Activated CD4-positive, alpha-beta T cell treated with anti-CD3 and anti-CD28 coated beads, Interleukin-2, amount 10 ng/mL, durations not matched to agents 7 days and 5 days (primary cell): ENCODE measurements around the gene ZNHIT2. TPM values are rescaled to one million over a fixed set of nuclear protein-coding genes. Genes with fewer than 3 reads are reported as not detected.
A peak's percentile ranks its signal among the peaks of the same experiment; 100 is the strongest.

Experiments
- CTCF ChIA-PET: fragments of 350-600 bp; sonication (Branson Sonifier 250); formaldehyde crosslinking; loops from one replicate; lab custom pipeline; 2021; ENCODE audit warnings: antibody characterized with exemption; lab: Charles Lee
- POLR2A ChIA-PET: fragments of 350-600 bp; sonication (Branson Sonifier 250); formaldehyde crosslinking; loops from one replicate; lab custom pipeline; 2021; ENCODE audit warnings: antibody characterized with exemption; lab: Charles Lee
- DNase-seq: peaks from one replicate; pipeline ENCODE4 v3.0.0-alpha.2; 2020
- H3K27ac Mint-ChIP-seq: one replicate; pipeline ENCODE4 v1.8.0; 2021; ENCODE audit warnings: mild to moderate bottlenecking, moderate library complexity, mixed read lengths
- H3K27me3 Mint-ChIP-seq: one replicate; pipeline ENCODE4 v1.8.0; 2021; ENCODE audit warnings: mixed read lengths
- H3K36me3 Mint-ChIP-seq: one replicate; pipeline ENCODE4 v1.8.0; 2021; ENCODE audit warnings: low read depth, mixed read lengths
- H3K4me1 Mint-ChIP-seq: one replicate; pipeline ENCODE4 v1.8.0; 2021; ENCODE audit warnings: mixed read lengths
- H3K4me3 Mint-ChIP-seq: one replicate; pipeline ENCODE4 v1.8.0; 2021; ENCODE audit warnings: mild to moderate bottlenecking, moderate library complexity, mixed read lengths
- H3K9me3 Mint-ChIP-seq: one replicate; pipeline ENCODE4 v1.8.0; 2021; ENCODE audit warnings: mixed read lengths
- total RNA-seq, 2 experiments: library from RNA; stranded (reverse); gene quantifications; one replicate each; pipeline ENCODE4 v1.2.3, GENCODE V29; 2021

The ZNHIT2 gene
- total RNA-seq, 2 experiments from 2014 or later, result 8.6 to 9.9 TPM

GRCh38 chr11:65132988-65133700, 15.6 kb upstream of the ZNHIT2 start:
- Mint-ChIP-seq H3K9me3 (no peaks in the 10 kb centered on the region), H3K27ac (peak overlapping the region; percentile 99), H3K36me3 (peaks cover 14% of the 10 kb centered on the region), H3K4me1 (peaks cover 27% of the 10 kb centered on the region), H3K4me3 (peak overlapping the region; percentile 99), H3K27me3 (no peaks in the 10 kb centered on the region)
- ChIA-PET POLR2A (no interaction called here), CTCF (interaction anchor here (0.8 kb wide), 1 partner anchor 12 kb away, joined by 3 read pairs; no protein-coding TSS in a partner anchor)
- peak; percentile 70 for DNase-seq

- no peak for DNase-seq
- peaks cover 14% of the 10 kb centered on the region for H3K36me3 Mint-ChIP-seq
- H3K27ac Mint-ChIP-seq, result peak overlapping the region; percentile 99
- ChIA-PET POLR2A (no interaction called here), CTCF (interaction anchor here (0.7 to 2.1 kb wide), 4 partner anchors 10 to 98 kb away, joined by 3 to 7 read pairs (median 4); partner anchors contain the start of genes FAU, MRPL49 and ZNHIT2)
- no peaks in the 10 kb centered on the region for H3K9me3 Mint-ChIP-seq
- H3K4me1 Mint-ChIP-seq, result peaks cover 27% of the 10 kb centered on the region
- peak overlapping the region; percentile 99 for H3K4me3 Mint-ChIP-seq
- H3K27me3 Mint-ChIP-seq, result no peaks in the 10 kb centered on the region
Measured at GRCh38 chr11:65132238-65132987, 14.9 kb upstream of the ZNHIT2 start.

GRCh38 chr11:65131895-65132237, 14.4 kb upstream of the ZNHIT2 start:
- ChIA-PET POLR2A (interaction anchor here (0.6 kb wide), 1 partner anchor 10 kb away, joined by 4 read pairs; the partner anchor contains the start of genes FAU and MRPL49), CTCF (interaction anchor here (0.7 to 2.1 kb wide), 5 partner anchors 10 to 99 kb away, joined by 3 to 7 read pairs (median 3); partner anchors contain the start of genes FAU, MRPL49 and ZNHIT2)
- Mint-ChIP-seq H3K4me3 (peak overlapping the region; percentile 25), H3K9me3 (no peaks in the 10 kb centered on the region), H3K4me1 (peaks cover 27% of the 10 kb centered on the region), H3K36me3 (peaks cover 16% of the 10 kb centered on the region), H3K27me3 (no peaks in the 10 kb centered on the region), H3K27ac (no peak overlapping the region)
- no peak for DNase-seq

- POLR2A ChIA-PET, result interaction anchor here (0.6 kb wide), 1 partner anchor 10 kb away, joined by 4 read pairs; the partner anchor contains the start of genes FAU and MRPL49
- no peak overlapping the region for H3K4me3 Mint-ChIP-seq
- DNase-seq, result no peak
- H3K27me3 Mint-ChIP-seq, result no peaks in the 10 kb centered on the region
- H3K27ac Mint-ChIP-seq, result no peak overlapping the region
- H3K9me3 Mint-ChIP-seq, result no peaks in the 10 kb centered on the region
- CTCF ChIA-PET, result interaction anchor here (0.7 to 2.1 kb wide), 5 partner anchors 9 to 99 kb away, joined by 3 to 7 read pairs (median 3); partner anchors contain the start of genes FAU, MRPL49 and ZNHIT2
- H3K4me1 Mint-ChIP-seq, result peaks cover 23% of the 10 kb centered on the region
- H3K36me3 Mint-ChIP-seq, result peaks cover 21% of the 10 kb centered on the region
Measured at GRCh38 chr11:65131417-65131776, 13.9 kb upstream of the ZNHIT2 start.

GRCh38 chr11:65130631-65131416, 13.3 kb upstream of the ZNHIT2 start:
- Mint-ChIP-seq H3K36me3 (peaks cover 25% of the 10 kb centered on the region), H3K27me3 (no peaks in the 10 kb centered on the region), H3K27ac (peak overlapping the region; percentile 32), H3K9me3 (no peaks in the 10 kb centered on the region), H3K4me3 (no peak overlapping the region), H3K4me1 (peaks cover 18% of the 10 kb centered on the region)
- no peak for DNase-seq
- ChIA-PET CTCF (interaction anchor here (0.7 to 2.1 kb wide), 3 partner anchors 9 to 36 kb away, joined by 3 to 7 read pairs (median 3); partner anchors contain the start of genes FAU, MRPL49 and ZNHIT2), POLR2A (no interaction called here)

GRCh38 chr11:65129649-65130441, 12.3 kb upstream of the ZNHIT2 start:
- Mint-ChIP-seq H3K9me3 (no peaks in the 10 kb centered on the region), H3K27ac (no peak overlapping the region), H3K36me3 (peaks cover 27% of the 10 kb centered on the region), H3K4me3 (no peak overlapping the region), H3K27me3 (no peaks in the 10 kb centered on the region), H3K4me1 (peaks cover 13% of the 10 kb centered on the region)
- no peak for DNase-seq
- ChIA-PET POLR2A (no interaction called here), CTCF (interaction anchor here (2.2 kb wide), 1 partner anchor 13 kb away, joined by 6 read pairs; the partner anchor contains the start of gene ZNHIT2)

GRCh38 chr11:65128182-65129145, 11.0 kb upstream of the ZNHIT2 start:
- Mint-ChIP-seq H3K27ac (no peak overlapping the region), H3K36me3 (peaks cover 35% of the 10 kb centered on the region), H3K4me3 (no peak overlapping the region), H3K9me3 (no peaks in the 10 kb centered on the region), H3K4me1 (peaks cover 16% of the 10 kb centered on the region), H3K27me3 (no peaks in the 10 kb centered on the region)
- POLR2A ChIA-PET, result interaction anchor here (0.8 kb wide), 1 partner anchor 16 kb away, joined by 6 read pairs; no protein-coding TSS in a partner anchor
- CTCF ChIA-PET, result interaction anchor here (0.8 to 2.2 kb wide), 5 partner anchors 10 to 260 kb away, joined by 3 to 6 read pairs (median 3); partner anchors contain the start of gene ZNHIT2
- DNase-seq, result no peak

- no peak for DNase-seq
- no peaks in the 10 kb centered on the region for H3K9me3 Mint-ChIP-seq
Measured at GRCh38 chr11:65127473-65128181, 10.1 kb upstream of the ZNHIT2 start.

GRCh38 chr11:65126624-65127274, 9.2 kb upstream of the ZNHIT2 start:
- no peak overlapping the region for H3K27ac Mint-ChIP-seq
- H3K4me1 Mint-ChIP-seq, result peaks cover 14% of the 10 kb centered on the region
- POLR2A ChIA-PET, result no interaction called here
- no peak for DNase-seq
- H3K36me3 Mint-ChIP-seq, result peaks cover 32% of the 10 kb centered on the region
- H3K27me3 Mint-ChIP-seq, result no peaks in the 10 kb centered on the region
- H3K9me3 Mint-ChIP-seq, result no peaks in the 10 kb centered on the region
- CTCF ChIA-PET, result interaction anchor here (1.4 kb wide), 1 partner anchor 16 kb away, joined by 4 read pairs; no protein-coding TSS in a partner anchor
- H3K4me3 Mint-ChIP-seq, result no peak overlapping the region

More at GRCh38 chr11:65127473-65128181, 10.1 kb upstream of the ZNHIT2 start:
- Mint-ChIP-seq H3K27me3 (no peaks in the 10 kb centered on the region), H3K4me3 (no peak overlapping the region), H3K36me3 (peaks cover 30% of the 10 kb centered on the region), H3K4me1 (peaks cover 13% of the 10 kb centered on the region), H3K27ac (no peak overlapping the region)
- ChIA-PET CTCF (interaction anchor here (1.0 to 2.2 kb wide), 5 partner anchors 11 to 259 kb away, joined by 3 to 6 read pairs (median 3); partner anchors contain the start of gene ZNHIT2), POLR2A (no interaction called here)
